GM18867 (cell line): ENCODE results near the gene KRTAP4-12.
"Not testable (repeated sequence)": the region's sequence is repeated elsewhere in the genome, so short reads cannot be mapped to it uniquely, and the experiment has no call there.

Source experiments
- ATAC-seq: cut with Tn5 transposase; IDR thresholded peaks from one replicate; pipeline ENCODE4 v1.9.1; 2021; ENCODE audit warnings: mild to moderate bottlenecking, moderate library complexity; ENCODE audit not compliant: unreplicated experiment

The KRTAP4-12 gene

DNA sequence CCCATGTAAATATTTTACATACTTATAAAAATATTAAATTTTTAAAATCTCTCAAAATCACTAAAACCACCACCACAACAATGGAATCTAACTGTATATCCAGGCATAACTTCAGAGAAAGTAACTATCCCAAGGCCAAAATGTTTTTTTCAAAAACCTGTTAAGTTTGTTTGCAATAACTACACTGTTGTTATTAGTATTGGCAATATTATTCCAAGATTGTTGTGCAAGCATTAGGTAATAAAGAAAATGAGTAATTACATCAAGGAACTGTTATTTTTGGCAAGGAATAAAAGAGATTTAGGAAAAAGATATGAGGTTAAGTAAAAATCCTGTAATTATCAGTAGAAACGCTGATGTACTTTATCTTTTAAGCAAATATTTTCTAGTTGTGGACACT, 3.4 kb upstream of the KRTAP4-12 start:
- no peak for ATAC-seq

GRCh38 chr17:41126412-41126811, 2.4 kb upstream of the KRTAP4-12 start:
- no peak for ATAC-seq

GRCh38 chr17:41125064-41125463, 1.1 kb upstream of the KRTAP4-12 start:
- ATAC-seq, result no peak

- not testable (repeated sequence) for ATAC-seq
Observed at GRCh38 chr17:41123292-41123990, 541 bp downstream of the KRTAP4-12 start.

DNA sequence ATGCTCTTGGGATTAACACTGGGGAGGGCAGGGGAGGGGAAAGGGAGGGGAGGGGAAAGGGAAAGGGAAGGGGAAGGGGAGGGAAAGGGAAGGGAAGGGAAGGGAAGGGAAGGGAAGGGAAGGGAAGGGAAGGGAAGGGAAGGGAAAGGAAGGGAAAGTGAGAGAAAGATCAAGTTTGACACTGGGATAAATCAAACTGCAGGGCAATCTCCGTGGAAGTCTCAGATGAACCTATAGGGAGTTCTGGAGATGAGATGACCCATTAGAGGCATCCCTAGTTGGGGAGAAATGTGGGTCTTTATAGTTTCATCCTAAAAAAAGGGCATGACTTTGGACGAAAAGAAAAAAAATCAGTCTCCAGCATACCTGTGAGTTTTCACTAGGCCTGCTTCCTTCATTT, 2.2 kb downstream of the KRTAP4-12 start:
- ATAC-seq, result no peak

- not testable (repeated sequence) for ATAC-seq
Observed at GRCh38 chr17:41119696-41120690, 4.0 kb downstream of the KRTAP4-12 start.

DNA sequence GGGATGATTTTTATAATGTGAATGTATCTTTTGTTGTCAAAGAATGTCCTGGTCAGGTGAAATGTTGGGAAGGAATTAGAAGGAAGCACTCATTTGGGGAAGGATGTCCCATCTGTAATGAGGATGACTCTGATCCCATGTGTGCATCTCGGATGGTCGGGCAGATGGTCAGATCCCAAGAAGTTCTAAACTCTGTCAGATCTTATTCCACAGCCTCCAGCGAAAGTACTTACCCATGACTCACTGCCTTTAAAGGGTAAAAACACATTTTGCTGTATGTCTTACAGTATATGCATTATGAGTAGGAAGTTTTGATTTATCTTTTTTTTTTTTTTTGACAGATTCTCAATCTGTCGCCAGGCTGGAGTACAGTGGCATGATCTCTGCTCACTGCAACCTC, 5.3 kb downstream of the KRTAP4-12 start:
- no peak for ATAC-seq

GRCh38 chr17:41117846-41118386, 6.1 kb downstream of the KRTAP4-12 start, which contains the start of gene KRTAP4-11:
Gene KRTAP4-11 (minus strand): TSS chr17:41118373. CDS start chr17:41118315, 58 bp downstream.
- ATAC-seq, result not testable (repeated sequence)

GRCh38 chr17:41116297-41116696, 7.7 kb downstream of the KRTAP4-12 start:
- ATAC-seq, result no peak

DNA sequence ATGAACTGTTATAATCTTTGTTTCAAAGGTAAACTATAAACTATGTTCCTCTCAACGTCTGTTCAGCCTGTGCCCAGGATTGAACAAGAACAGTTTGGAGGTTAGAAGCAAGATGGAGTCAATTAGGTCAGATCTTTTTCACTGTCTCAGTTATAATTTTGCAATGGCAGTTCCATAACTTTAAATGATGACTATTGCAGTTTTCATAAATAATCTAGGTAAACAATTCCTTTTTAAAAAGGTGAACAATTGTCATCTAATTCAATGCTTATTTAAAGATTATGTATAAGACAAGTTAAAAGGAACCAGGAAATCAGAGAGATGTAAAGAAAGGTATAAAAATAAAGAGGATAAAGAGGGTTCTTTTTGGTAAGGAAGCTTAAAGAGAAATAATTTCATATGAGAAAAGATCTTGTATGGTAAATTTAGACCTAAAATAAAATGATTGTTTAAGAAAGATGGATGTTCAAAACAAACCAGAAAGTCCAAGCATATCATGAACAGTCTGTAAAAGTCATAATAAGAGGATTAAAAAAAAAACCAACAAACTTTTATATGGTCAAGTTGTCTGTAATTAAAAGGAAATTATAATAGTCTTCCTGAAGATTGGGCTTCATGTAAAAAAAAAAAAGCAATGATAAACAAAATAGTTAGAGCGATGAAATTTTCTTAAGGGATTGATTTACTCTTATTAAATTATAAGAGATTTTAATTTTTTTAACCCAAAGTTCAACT, 12.7 kb downstream of the KRTAP4-12 start:
- no peak for ATAC-seq

- ATAC-seq, result not testable (repeated sequence)
Observed at GRCh38 chr17:41108728-41109386, 15.1 kb downstream of the KRTAP4-12 start.

DNA sequence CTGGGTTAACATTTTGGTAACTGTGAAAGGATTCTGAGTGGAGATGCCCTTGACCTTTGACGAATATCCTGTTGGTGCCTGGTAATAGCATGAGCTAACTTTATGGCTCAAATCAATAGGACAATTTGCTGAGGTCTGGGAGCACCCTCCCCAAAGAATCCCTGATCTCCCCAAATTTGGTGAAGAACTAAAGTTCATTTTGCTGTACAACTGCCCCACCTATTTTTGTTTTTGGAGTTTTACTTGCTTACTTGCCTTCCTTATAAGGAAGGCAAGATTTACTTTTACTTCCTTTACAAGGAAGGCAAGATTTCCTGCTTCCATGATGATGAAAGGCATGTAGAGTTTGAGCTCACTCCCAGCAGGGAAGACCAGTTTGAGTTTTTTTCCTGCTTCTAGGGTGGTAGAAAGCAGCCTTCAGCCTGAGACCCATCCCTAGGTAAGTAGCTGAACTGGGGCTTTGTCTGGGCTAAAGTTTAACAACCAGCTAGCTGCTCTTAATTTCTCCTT, 16.0 kb downstream of the KRTAP4-12 start:
- no peak for ATAC-seq

- not testable (repeated sequence) for ATAC-seq
Observed at GRCh38 chr17:41105347-41105746, 18.6 kb downstream of the KRTAP4-12 start, which contains the start of gene KRTAP4-9. Gene KRTAP4-9 (plus strand): TSS chr17:41105389. CDS start chr17:41105389, 0 bp downstream.

- ATAC-seq, result not testable (repeated sequence)
Observed at GRCh38 chr17:41104386-41105038, 19.5 kb downstream of the KRTAP4-12 start.

DNA sequence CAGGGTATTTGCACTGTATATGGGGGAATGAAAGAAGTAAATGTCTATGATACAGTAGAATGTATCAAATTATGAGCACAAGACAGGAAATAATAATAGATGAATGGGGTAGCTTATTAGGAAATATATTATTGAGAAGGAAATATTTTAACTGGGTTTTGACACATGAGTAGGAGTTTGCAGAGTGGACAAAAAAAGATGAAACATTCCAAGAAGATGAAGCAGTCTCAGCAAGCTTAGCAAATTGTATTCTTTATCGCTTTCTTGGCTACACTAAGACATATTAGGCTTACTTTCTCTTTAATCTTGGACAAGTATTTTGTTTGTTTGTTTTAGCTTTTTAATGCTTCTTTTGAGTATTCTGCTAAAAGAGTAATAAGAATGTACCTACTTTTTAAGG, 20.1 kb downstream of the KRTAP4-12 start:
- ATAC-seq, result no peak

- no peak for ATAC-seq
Observed at GRCh38 chr17:41101586-41102259, 22.3 kb downstream of the KRTAP4-12 start, which contains the start of gene KRTAP4-16. Gene KRTAP4-16 (minus strand): TSS chr17:41102209. CDS start chr17:41102209, 0 bp downstream.

DNA sequence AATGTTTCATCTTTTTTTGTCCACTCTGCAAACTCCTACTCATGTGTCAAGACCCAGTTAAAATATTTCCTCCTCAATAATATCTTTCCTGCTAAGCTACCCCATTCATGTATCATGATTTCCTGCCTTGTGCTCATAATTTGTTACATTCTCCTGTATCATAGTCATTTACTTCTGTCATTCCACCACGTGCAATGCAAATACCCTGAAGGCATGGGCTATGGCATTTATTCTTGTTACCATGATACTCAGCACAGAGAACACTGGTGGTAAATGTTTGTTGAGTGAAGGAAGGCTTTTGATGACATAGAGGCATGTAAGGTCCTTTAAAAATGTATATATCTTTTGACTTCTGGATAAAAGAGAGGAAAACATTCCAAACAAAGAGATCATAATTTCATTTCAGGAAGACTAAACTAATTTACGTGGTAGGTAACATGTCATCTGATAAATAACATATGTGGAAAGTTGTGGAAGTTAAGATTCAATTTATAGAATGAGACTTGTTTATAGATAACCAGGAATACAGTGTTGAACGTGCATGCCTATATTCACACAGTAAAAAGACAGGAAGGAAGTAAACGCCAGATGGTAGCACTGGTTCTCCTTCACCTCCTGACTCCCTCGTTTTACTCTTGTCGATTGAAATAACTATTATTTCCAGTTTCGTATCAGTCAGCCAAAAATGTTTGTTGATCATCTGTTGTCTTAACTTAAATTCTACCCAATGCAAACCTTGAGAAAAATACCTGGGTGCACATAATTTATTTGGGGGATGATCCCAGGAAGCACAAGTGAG, 24.1 kb downstream of the KRTAP4-12 start:
- not testable (repeated sequence) for ATAC-seq

GRCh38 chr17:41098481-41098880, 25.5 kb downstream of the KRTAP4-12 start:
- no peak for ATAC-seq
